Measurements from ENCODE around the gene SPATS1.
A peak's percentile ranks its signal among the peaks of the same experiment; 100 is the strongest.

DNA sequence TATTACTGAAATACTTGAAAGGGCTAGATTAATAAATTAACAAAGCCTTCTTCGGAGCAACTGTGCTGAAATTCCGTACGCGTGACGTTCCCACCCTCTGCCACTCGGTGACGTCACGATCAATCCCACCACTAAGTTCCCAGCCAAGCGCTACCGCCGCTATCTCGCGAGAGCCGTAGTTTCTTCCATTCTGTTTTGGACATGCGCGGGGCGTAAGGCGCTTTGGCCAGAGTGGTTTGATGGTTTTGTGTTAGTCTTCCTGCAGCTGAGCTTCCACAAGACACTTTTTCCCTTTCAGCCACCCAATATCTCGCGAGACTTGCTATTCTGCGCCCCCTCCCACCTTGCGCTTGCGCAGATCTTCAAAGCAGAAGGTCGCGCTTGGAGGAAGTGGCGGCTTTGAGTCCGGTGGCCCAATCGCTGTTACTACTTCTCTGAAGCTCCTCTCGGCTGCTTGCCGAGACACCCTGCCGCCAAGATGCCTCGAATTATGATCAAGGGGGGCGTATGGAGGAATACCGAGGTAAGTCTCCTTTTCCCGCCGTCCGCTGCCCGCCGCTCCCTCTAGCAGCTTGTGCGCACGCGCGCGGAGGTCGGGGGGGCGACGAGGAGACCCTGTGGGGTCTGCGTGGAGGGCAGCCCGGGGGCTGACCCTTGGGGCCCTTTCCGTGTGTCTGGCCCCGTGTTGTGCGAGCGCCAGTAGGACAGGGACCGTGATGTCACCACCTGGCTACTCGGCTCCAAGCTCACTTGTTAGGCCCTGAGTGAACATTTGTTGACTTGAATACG lies 45.1 kb downstream of the SPATS1 start, which contains the start of gene CDC5L:
- TF ChIP-seq MXI1 (IDR thresholded peaks at IDR 0.05; ENCODE audit: borderline replicate concordance, low read depth, low read length) (peak; percentile 93), ATRX (CRISPR knock-in tag; IDR thresholded peaks at IDR 0.05; ENCODE audit: borderline replicate concordance) (no peak), GTF2F1 (IDR thresholded peaks at IDR 0.05; ENCODE audit: low read length) (0 out of 2 replicates have a peak, but pooled peaks have one; percentile 24), ZNF343 (CRISPR knock-in tag; IDR thresholded peaks at IDR 0.05) (peak; percentile 73), ZNF180 (CRISPR knock-in tag; IDR thresholded peaks at IDR 0.05; ENCODE audit: borderline replicate concordance, low read depth) (no peak), EED (CRISPR knock-in tag; IDR thresholded peaks at IDR 0.05) (peak; percentile 94)
- TF ChIP-seq, protein P1, sequence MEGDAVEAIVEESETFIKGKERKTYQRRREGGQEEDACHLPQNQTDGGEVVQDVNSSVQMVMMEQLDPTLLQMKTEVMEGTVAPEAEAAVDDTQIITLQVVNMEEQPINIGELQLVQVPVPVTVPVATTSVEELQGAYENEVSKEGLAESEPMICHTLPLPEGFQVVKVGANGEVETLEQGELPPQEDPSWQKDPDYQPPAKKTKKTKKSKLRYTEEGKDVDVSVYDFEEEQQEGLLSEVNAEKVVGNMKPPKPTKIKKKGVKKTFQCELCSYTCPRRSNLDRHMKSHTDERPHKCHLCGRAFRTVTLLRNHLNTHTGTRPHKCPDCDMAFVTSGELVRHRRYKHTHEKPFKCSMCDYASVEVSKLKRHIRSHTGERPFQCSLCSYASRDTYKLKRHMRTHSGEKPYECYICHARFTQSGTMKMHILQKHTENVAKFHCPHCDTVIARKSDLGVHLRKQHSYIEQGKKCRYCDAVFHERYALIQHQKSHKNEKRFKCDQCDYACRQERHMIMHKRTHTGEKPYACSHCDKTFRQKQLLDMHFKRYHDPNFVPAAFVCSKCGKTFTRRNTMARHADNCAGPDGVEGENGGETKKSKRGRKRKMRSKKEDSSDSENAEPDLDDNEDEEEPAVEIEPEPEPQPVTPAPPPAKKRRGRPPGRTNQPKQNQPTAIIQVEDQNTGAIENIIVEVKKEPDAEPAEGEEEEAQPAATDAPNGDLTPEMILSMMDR (CRISPR knock-in tag; IDR thresholded peaks at IDR 0.05): 0 out of 2 replicates have a peak, but pooled peaks have one; percentile 7
- TF ChIP-seq, protein P2, sequence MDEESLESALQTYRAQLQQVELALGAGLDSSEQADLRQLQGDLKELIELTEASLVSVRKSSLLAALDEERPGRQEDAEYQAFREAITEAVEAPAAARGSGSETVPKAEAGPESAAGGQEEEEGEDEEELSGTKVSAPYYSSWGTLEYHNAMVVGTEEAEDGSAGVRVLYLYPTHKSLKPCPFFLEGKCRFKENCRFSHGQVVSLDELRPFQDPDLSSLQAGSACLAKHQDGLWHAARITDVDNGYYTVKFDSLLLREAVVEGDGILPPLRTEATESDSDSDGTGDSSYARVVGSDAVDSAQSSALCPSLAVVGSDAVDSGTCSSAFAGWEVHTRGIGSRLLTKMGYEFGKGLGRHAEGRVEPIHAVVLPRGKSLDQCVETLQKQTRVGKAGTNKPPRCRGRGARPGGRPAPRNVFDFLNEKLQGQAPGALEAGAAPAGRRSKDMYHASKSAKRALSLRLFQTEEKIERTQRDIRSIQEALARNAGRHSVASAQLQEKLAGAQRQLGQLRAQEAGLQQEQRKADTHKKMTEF (CRISPR knock-in tag; IDR thresholded peaks at IDR 0.05): peak; percentile 90

Data from HepG2 (cell line).